Measurements from ENCODE around the gene CD109.

DNA sequence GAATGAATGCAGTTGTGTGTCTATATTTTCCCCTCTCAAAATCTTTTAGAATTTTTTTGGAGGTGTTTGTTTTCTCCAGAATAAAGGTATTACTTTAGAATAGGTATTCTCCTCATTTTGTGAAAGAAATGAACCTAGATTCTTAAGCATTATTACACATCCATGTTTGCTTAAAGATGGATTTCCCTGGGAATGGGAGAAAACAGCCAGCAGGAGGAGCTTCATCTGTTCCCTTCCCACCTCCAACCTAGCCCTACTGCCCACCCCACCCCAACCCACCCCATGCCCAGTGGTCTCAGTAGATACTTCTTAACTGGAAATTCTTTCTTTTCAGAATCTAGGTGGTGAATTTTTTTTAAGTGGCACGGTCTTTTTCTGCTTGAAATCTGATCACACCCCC, 127.8 kb downstream of the CD109 start:
- TF ChIP-seq, protein P1, sequence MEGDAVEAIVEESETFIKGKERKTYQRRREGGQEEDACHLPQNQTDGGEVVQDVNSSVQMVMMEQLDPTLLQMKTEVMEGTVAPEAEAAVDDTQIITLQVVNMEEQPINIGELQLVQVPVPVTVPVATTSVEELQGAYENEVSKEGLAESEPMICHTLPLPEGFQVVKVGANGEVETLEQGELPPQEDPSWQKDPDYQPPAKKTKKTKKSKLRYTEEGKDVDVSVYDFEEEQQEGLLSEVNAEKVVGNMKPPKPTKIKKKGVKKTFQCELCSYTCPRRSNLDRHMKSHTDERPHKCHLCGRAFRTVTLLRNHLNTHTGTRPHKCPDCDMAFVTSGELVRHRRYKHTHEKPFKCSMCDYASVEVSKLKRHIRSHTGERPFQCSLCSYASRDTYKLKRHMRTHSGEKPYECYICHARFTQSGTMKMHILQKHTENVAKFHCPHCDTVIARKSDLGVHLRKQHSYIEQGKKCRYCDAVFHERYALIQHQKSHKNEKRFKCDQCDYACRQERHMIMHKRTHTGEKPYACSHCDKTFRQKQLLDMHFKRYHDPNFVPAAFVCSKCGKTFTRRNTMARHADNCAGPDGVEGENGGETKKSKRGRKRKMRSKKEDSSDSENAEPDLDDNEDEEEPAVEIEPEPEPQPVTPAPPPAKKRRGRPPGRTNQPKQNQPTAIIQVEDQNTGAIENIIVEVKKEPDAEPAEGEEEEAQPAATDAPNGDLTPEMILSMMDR (IDR thresholded peaks at IDR 0.05): peak; percentile 20; the same call in 1 of the 2 replicates
- TF ChIP-seq, protein P2, sequence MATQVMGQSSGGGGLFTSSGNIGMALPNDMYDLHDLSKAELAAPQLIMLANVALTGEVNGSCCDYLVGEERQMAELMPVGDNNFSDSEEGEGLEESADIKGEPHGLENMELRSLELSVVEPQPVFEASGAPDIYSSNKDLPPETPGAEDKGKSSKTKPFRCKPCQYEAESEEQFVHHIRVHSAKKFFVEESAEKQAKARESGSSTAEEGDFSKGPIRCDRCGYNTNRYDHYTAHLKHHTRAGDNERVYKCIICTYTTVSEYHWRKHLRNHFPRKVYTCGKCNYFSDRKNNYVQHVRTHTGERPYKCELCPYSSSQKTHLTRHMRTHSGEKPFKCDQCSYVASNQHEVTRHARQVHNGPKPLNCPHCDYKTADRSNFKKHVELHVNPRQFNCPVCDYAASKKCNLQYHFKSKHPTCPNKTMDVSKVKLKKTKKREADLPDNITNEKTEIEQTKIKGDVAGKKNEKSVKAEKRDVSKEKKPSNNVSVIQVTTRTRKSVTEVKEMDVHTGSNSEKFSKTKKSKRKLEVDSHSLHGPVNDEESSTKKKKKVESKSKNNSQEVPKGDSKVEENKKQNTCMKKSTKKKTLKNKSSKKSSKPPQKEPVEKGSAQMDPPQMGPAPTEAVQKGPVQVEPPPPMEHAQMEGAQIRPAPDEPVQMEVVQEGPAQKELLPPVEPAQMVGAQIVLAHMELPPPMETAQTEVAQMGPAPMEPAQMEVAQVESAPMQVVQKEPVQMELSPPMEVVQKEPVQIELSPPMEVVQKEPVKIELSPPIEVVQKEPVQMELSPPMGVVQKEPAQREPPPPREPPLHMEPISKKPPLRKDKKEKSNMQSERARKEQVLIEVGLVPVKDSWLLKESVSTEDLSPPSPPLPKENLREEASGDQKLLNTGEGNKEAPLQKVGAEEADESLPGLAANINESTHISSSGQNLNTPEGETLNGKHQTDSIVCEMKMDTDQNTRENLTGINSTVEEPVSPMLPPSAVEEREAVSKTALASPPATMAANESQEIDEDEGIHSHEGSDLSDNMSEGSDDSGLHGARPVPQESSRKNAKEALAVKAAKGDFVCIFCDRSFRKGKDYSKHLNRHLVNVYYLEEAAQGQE (IDR thresholded peaks at IDR 0.05; ENCODE audit: insufficient read depth in 1 of 2, low read depth in 2 of 2, low read length in 1 of 2): no peak

Data from Panc1 (cell line).